HFFc6 (cell line): ENCODE results near the gene KCNA5. TPM values are rescaled to one million over a fixed set of nuclear protein-coding genes. Genes with fewer than 3 reads are reported as not detected.

Experiments used
- DNase-seq: peaks from one replicate; pipeline ENCODE4 v3.0.0-alpha.2; 2018
- H3K27ac Mint-ChIP-seq: 2 replicates; pipeline ENCODE4 v1.8.0; 2020; ENCODE audit warnings: mild to moderate bottlenecking, mixed read lengths
- H3K27me3 Mint-ChIP-seq: 2 replicates; pipeline ENCODE4 v1.8.0; 2021; ENCODE audit warnings: mild to moderate bottlenecking, moderate library complexity, mixed read lengths; ENCODE audit not compliant: insufficient read depth
- H3K36me3 Mint-ChIP-seq: 2 replicates; pipeline ENCODE4 v1.8.0; 2021; ENCODE audit warnings: low read depth, mixed read lengths
- H3K4me1 Mint-ChIP-seq: 2 replicates; pipeline ENCODE4 v1.8.0; 2020; ENCODE audit warnings: low read depth, mixed read lengths
- H3K4me3 Mint-ChIP-seq: 2 replicates; pipeline ENCODE4 v1.8.0; 2020; ENCODE audit warnings: mild to moderate bottlenecking, moderate library complexity, mixed read lengths
- H3K9me3 Mint-ChIP-seq: 2 replicates; pipeline ENCODE4 v1.8.0; 2020; ENCODE audit warnings: mild to moderate bottlenecking, mixed read lengths
- CTCF ChIP-seq: fragments of 200-600 bp; sonication (generic); IDR thresholded peaks from 2 replicates; pipeline ENCODE4 v1.5.0; 2021; ENCODE audit warnings: antibody characterized with exemption, mild to moderate bottlenecking
- total RNA-seq, 6 experiments: library from RNA; stranded (reverse); fragmentation: NEBNext Ultra II Directional; extraction: Animal tissue kit (Norgen Biotek cat#: 25700); gene quantifications; 2 replicates in 1 of 6; 3 replicates in 5 of 6; pipeline ENCODE4 v1.2.3, GENCODE V29; 2021

KCNA5 gene
- total RNA-seq, 6 experiments from 2014 or later, result not detected

- H3K36me3 Mint-ChIP-seq, result no peaks in the 10 kb centered on the region
- peaks cover 53% of the 10 kb centered on the region for H3K27me3 Mint-ChIP-seq
- H3K4me1 Mint-ChIP-seq, result no peaks in the 10 kb centered on the region
- DNase-seq, result no peak
- H3K27ac Mint-ChIP-seq, result no peak overlapping the region
- H3K4me3 Mint-ChIP-seq, result no peak overlapping the region
- no peaks in the 10 kb centered on the region for H3K9me3 Mint-ChIP-seq
- no peak for TF ChIP-seq CTCF
Observed at GRCh38 chr12:5018677-5019076, 25.0 kb upstream of the KCNA5 start.

GRCh38 chr12:5022025-5022424, 21.7 kb upstream of the KCNA5 start:
- Mint-ChIP-seq H3K36me3 (no peaks in the 10 kb centered on the region), H3K27ac (no peak overlapping the region), H3K4me1 (no peaks in the 10 kb centered on the region), H3K9me3 (no peaks in the 10 kb centered on the region), H3K27me3 (peaks cover 56% of the 10 kb centered on the region), H3K4me3 (no peak overlapping the region)
- no peak for TF ChIP-seq CTCF
- DNase-seq, result no peak

- Mint-ChIP-seq H3K4me1 (no peaks in the 10 kb centered on the region), H3K36me3 (no peaks in the 10 kb centered on the region), H3K9me3 (no peaks in the 10 kb centered on the region), H3K27me3 (peaks cover 57% of the 10 kb centered on the region), H3K4me3 (no peak overlapping the region), H3K27ac (no peak overlapping the region)
- peak; percentile 90 for TF ChIP-seq CTCF
- no peak for DNase-seq
Observed at GRCh38 chr12:5022465-5023061, 21.1 kb upstream of the KCNA5 start.

GRCh38 chr12:5023842-5024241, 19.8 kb upstream of the KCNA5 start:
- no peak for DNase-seq
- H3K27me3 Mint-ChIP-seq, result peaks cover 49% of the 10 kb centered on the region

GRCh38 chr12:5026342-5026938, 17.2 kb upstream of the KCNA5 start:
- no peak for TF ChIP-seq CTCF
- Mint-ChIP-seq H3K9me3 (no peaks in the 10 kb centered on the region), H3K4me1 (no peaks in the 10 kb centered on the region), H3K27ac (no peak overlapping the region), H3K4me3 (no peak overlapping the region), H3K36me3 (no peaks in the 10 kb centered on the region), H3K27me3 (peaks cover 48% of the 10 kb centered on the region)
- DNase-seq, result no peak

More at GRCh38 chr12:5023842-5024241, 19.8 kb upstream of the KCNA5 start:
- Mint-ChIP-seq H3K9me3 (no peaks in the 10 kb centered on the region), H3K4me1 (no peaks in the 10 kb centered on the region), H3K27ac (no peak overlapping the region), H3K36me3 (no peaks in the 10 kb centered on the region), H3K4me3 (no peak overlapping the region)
- TF ChIP-seq CTCF, result no peak
